Erythroblast (primary cell): ENCODE measurements around the gene CASP14.
"Not testable (repeated sequence)": the region's sequence is repeated elsewhere in the genome, so short reads cannot be mapped to it uniquely, and the experiment has no call there.

ENCODE experiments used
- DNase-seq, 2 experiments: peaks; one replicate each; lab custom pipeline; 2025; lab: John Stamatoyannopoulos, UW
- GATA1 ChIP-seq: IDR thresholded peaks from 2 replicates; pipeline ENCODE4 v1.6.1; 2011; ENCODE audit warnings: low read depth, mild to moderate bottlenecking, control low read depth, low read length, moderate library complexity
- POLR2A ChIP-seq: IDR thresholded peaks from 2 replicates; pipeline ENCODE4 v1.6.1; 2011; ENCODE audit warnings: mild to moderate bottlenecking, low read length

Gene CASP14

GRCh38 chr19:15091918-15092753 is 42.9 kb downstream of the CASP14 start:
- TF ChIP-seq GATA1 (no peak), POLR2A (no peak)
- peak; percentile 69 to 83 for DNase-seq

DNA sequence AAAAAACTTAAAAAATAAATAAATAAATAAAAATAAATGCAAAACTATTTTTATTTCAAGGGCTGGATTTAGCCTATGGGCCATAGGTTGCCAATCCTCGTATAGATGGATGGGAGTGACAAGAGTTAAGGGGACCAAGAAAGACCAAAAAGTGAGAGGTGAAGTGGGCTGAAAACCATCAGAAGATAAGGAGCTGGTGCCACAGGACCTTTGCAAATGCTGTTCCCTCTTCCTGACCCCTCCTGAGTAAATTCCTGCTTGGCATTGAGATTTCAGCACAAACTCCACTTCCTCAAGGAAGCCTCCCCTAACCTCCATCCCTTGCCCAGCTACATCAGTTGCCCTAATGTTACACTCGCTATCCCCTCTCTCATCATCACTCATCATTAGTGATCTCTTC is 43.7 kb downstream of the CASP14 start:
- TF ChIP-seq POLR2A = no peak
- no peak for TF ChIP-seq GATA1
- no peak for DNase-seq

GRCh38 chr19:15096223-15096622 is 46.9 kb downstream of the CASP14 start:
- TF ChIP-seq POLR2A = no peak
- TF ChIP-seq GATA1 = no peak
- no peak for DNase-seq

- not testable (repeated sequence) for DNase-seq
These were observed 48.7 kb downstream of the CASP14 start for GRCh38 chr19:15097980-15098379.

DNA sequence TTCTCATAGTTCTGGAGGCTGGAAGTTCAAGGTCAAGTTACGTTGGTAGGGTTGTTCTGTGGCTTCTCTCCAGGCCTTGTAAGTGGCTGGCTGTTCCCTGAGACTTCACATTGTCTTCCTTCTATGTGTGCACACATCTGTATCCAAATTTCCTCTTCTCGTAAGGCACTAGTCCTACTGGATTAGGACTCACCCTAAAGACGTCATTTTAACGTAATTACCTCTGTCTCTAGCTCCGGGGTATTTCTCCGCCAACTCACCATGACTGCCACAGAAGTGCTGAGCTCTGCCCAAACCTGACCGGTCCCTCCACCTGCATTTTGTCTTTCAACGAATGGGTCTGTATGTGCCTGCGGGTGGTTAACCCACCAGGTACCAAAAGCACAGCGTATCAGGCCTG is 49.2 kb downstream of the CASP14 start:
- DNase-seq = no peak
- TF ChIP-seq GATA1 = no peak
- no peak for TF ChIP-seq POLR2A

GRCh38 chr19:15099017-15099582 is 49.8 kb downstream of the CASP14 start:
- DNase-seq = no peak
- TF ChIP-seq GATA1 = no peak
- TF ChIP-seq POLR2A = no peak

GRCh38 chr19:15101479-15102082 is 52.3 kb downstream of the CASP14 start:
- DNase-seq = peak; percentile 57 to 69
- TF ChIP-seq POLR2A (no peak), GATA1 (no peak)

- no peak for DNase-seq
- no peak for TF ChIP-seq GATA1
- TF ChIP-seq POLR2A = no peak
These were observed 54.7 kb downstream of the CASP14 start for GRCh38 chr19:15104003-15104402.

GRCh38 chr19:15104411-15104810 is 55.1 kb downstream of the CASP14 start:
- no peak for TF ChIP-seq GATA1
- no peak for DNase-seq

DNA sequence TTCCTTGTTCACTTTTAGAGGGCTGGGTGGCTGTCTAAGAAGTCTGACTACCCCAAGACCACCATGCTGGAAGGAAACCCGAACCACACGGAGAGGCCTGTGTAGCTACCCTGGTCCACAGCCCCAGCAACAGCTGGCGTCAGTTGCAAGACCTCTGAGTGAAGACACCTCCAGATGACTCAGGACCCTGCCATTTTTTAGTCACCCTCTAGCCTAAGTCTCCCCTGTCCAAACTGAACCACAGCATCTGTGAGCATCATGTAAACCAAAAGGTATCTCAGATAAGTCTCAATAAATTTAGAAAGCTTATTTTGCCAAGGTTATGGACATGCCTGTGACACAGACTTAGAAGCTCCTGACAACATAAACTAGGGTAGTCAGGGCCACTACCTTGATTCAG is 55.8 kb downstream of the CASP14 start:
- DNase-seq = no peak
- no peak for TF ChIP-seq POLR2A
- TF ChIP-seq GATA1 = no peak

DNA sequence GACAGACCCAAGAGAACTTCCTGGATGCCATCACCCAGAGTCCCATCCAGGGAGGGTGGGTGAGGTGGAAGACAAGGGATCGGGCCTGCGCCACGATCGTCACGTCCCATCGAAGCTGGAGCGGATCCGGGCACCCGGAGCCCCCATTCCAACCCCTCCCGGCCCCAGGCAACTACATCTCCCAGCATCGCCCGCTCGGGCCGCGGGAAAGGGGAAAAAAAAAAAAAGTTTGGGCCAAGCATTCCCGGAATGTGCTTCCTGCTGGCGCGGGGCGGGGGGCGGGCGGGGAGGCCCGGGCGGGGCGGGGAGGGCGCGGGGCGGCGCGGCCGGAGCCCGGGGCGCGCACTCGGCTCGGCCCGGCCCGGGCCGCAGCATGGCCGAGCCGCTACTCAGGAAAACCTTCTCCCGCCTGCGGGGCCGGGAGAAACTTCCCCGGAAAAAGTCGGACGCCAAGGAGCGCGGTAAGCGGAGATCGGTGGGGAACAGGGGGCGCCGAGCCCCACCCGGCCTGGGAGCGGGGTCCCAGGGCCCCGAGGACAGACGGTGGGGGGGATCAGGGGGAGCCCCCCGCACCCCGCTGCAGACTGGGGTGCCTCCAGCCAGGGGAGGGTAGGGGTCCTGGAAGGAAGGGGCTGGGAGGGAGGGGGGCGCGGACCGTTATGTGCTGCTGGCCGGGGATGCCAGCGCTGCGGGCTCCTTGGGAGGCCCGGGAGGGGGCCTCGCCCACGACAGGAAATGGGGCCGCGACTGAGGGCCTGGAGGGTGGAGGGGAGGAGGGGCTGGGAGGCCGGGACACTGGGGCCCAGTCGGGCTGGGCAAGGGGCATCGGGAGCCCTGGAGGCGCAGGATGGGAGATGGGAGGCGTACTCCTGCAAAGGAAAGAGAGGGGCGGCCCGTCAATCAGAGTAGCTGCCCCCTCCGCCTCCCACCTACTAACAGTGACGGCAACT is 58.1 kb downstream of the CASP14 start, which contains the start of gene SYDE1:
Gene SYDE1, plus strand, starts transcription at position 341 of the 950 bp plus-strand sequence. Its CDS starts 33 bp downstream, at position 374.
- no peak for DNase-seq
- TF ChIP-seq GATA1 (no peak), POLR2A (no peak)
